H1 (cell line): Measurements from ENCODE around the gene KRTAP10-2. TPM values are rescaled to one million over a fixed set of nuclear protein-coding genes. Genes with fewer than 3 reads are reported as not detected.

Source experiments
- ASH2L ChIP-seq: fragments of 200-600, 300-600 bp; sonication (generic); IDR thresholded peaks from one replicate; pipeline ENCODE4 v1.7.1; 2017; ENCODE audit warnings: low read length
- SIRT6 ChIP-seq: IDR thresholded peaks from one replicate; pipeline ENCODE4 v1.7.1; 2012; ENCODE audit warnings: low read length, inconsistent platforms
- polyA plus RNA-seq, 7 experiments: library from polyadenylated mRNA; depleted of rRNA in 3 of 7; stranded (reverse) in 5 of 7; unstranded in 2 of 7; fragments of >200 nt in 5 of 7; fragments of 200-250 nt in 2 of 7; gene quantifications; 1 replicate in 5 of 7; 2 replicates in 1 of 7; 4 replicates in 1 of 7; pipeline versions ENCODE4 v1.2.1 to v1.2.3, GENCODE V29; 2011 to 2013; ENCODE audit warnings: missing spikeins in 2 of 7, mixed read lengths in 2 of 7
- total RNA-seq: library from RNA; stranded (reverse); fragmentation: NEBNext Ultra II Directional; extraction: Animal tissue kit (Norgen Biotek cat#: 25700); gene quantifications from 2 replicates; pipeline ENCODE4 v1.2.1, GENCODE V29; 2021

The KRTAP10-2 gene
- total and polyA plus RNA-seq, 2 of the 8 experiments (the other 6 are each of a cell fraction or from before 2014, with no cell fraction given): 0.11 TPM; not detected in 1

DNA sequence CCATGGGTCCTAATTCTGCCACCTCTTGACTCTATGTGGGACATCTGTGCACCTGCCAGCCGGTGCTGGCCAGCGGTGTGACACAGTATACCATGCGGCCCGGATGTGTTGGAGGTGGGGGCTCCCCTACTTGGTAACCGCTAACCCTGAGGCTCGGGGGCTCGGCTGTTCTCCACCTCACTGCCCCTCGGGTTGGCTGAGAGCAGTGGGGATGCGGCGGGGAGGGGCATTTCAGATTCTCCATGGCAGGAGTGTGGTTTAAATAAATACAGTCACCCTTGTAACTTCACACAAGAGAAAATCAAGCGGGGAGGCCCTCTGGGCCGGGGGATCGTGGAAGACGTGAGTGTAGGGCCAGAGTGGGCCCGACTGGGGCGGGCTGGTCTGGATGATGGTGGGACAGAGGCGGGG lies 22.3 kb downstream of the KRTAP10-2 start (continued):
- TF ChIP-seq ASH2L (no peak), SIRT6 (no peak)
